H1 (cell line): Measurements from ENCODE around the gene AASDH. TPM values are rescaled to one million over a fixed set of nuclear protein-coding genes. Genes with fewer than 3 reads are reported as not detected.

Source experiments
- CTCF ChIA-PET: fragments of 300-600 bp; sonication (Branson Sonifier 250); formaldehyde crosslinking; loops from one replicate; lab custom pipeline; 2021; ENCODE audit not compliant: partially characterized antibody; lab: Charles Lee
- POLR2A ChIA-PET: fragments of 300-600 bp; sonication (Branson Sonifier 250); formaldehyde crosslinking; loops from one replicate; lab custom pipeline; 2021; ENCODE audit warnings: inconsistent platforms; ENCODE audit not compliant: partially characterized antibody; lab: Charles Lee
- DNase-seq, 2 experiments: peaks; one replicate each; pipeline versions ENCODE4 v3.0.0 to v3.0.0-alpha.2; 2010 to 2022; ENCODE audit warnings: low spot score in 2 of 2, low read depth in 1 of 2, mixed read lengths in 1 of 2
- FAIRE-seq: peaks from 2 replicates; lab custom pipeline; 2011; peaks lifted over from hg19 to GRCh38; lab: Jason Lieb, UNC
- H2AFZ ChIP-seq: 2 replicates; pipeline ENCODE4 v1.8.1; 2012; ENCODE audit warnings: low read length, inconsistent platforms
- H2AK5ac ChIP-seq: 2 replicates; pipeline ENCODE4 v1.6.1; 2013; ENCODE audit warnings: low read depth, low read length
- H2BK120ac ChIP-seq: replicated peaks from 2 replicates; pipeline ENCODE3; 2013; ENCODE audit warnings: low read depth, low read length, inconsistent platforms
- H2BK12ac ChIP-seq: 2 replicates; pipeline ENCODE4 v1.6.1; 2013; ENCODE audit warnings: low read depth, low read length
- H2BK15ac ChIP-seq: 2 replicates; pipeline ENCODE4 v1.6.1; 2013; ENCODE audit warnings: low read length
- H2BK20ac ChIP-seq: 2 replicates; pipeline ENCODE4 v1.6.1; 2013; ENCODE audit warnings: low read length
- H2BK5ac ChIP-seq: 2 replicates; pipeline ENCODE4 v1.6.1; 2013; ENCODE audit warnings: low read depth, low read length
- H3K14ac ChIP-seq: 2 replicates; pipeline ENCODE4 v1.6.1; 2013; ENCODE audit warnings: inconsistent platforms; ENCODE audit not compliant: insufficient read length
- H3K18ac ChIP-seq: 2 replicates; pipeline ENCODE4 v1.6.1; 2013; ENCODE audit warnings: low read length; ENCODE audit errors: extremely low read depth
- H3K23ac ChIP-seq: 2 replicates; pipeline ENCODE4 v1.6.1; 2013; ENCODE audit warnings: inconsistent platforms; ENCODE audit not compliant: insufficient read length
- H3K23me2 ChIP-seq: 2 replicates; pipeline ENCODE4 v1.6.1; 2013; ENCODE audit warnings: low read depth, low read length
- H3K27ac ChIP-seq: 2 replicates; pipeline ENCODE4 v1.6.1; 2011; ENCODE audit warnings: low read depth, low read length, inconsistent platforms
- H3K27me3 ChIP-seq, 4 experiments: replicated peaks in 1 of 4; 1 replicate in 1 of 4; 2 replicates in 3 of 4; pipeline versions ENCODE4 v1.6.1 to v1.8.1; 2011 to 2013; ENCODE audit warnings: low read length in 3 of 4, mild to moderate bottlenecking in 3 of 4, inconsistent platforms in 2 of 4, mixed read lengths in 2 of 4, moderate library complexity in 1 of 4; ENCODE audit not compliant: control insufficient read depth in 3 of 4, insufficient read depth in 3 of 4; ENCODE audit errors: extremely low read depth in 1 of 4
- H3K36me3 ChIP-seq, 4 experiments: 2 replicates each; pipeline versions ENCODE4 v1.6.1 to v1.8.1; 2011 to 2013; ENCODE audit warnings: mild to moderate bottlenecking in 4 of 4, low read length in 3 of 4, moderate library complexity in 2 of 4, control low read depth in 1 of 4, inconsistent platforms in 1 of 4; ENCODE audit not compliant: insufficient read depth in 4 of 4, control insufficient read depth in 2 of 4
- H3K4ac ChIP-seq: replicated peaks from 2 replicates; pipeline ENCODE3; 2013; ENCODE audit warnings: low read length, low read depth, mixed read lengths, inconsistent platforms; ENCODE audit not compliant: insufficient read length
- H3K4me1 ChIP-seq, 4 experiments: replicated peaks in 1 of 4; 1 replicate in 1 of 4; 2 replicates in 3 of 4; pipeline versions ENCODE4 v1.6.1 to v1.8.1; 2011 to 2013; ENCODE audit warnings: low read length in 3 of 4, inconsistent platforms in 2 of 4, mixed read lengths in 1 of 4; ENCODE audit not compliant: insufficient read depth in 4 of 4, control insufficient read depth in 3 of 4
- H3K4me2 ChIP-seq, 2 experiments: 2 replicates each; pipeline versions ENCODE4 v1.6.1 to v1.8.1; 2011 to 2013; ENCODE audit warnings: low read depth in 2 of 2, low read length in 2 of 2, control low read depth in 1 of 2, inconsistent platforms in 1 of 2, mild to moderate bottlenecking in 1 of 2; ENCODE audit not compliant: insufficient read depth in 1 of 2
- H3K4me3 ChIP-seq, 4 experiments: fragments of 200-600, 300-600 bp in 1 of 4; sonication (generic), shearing (Covaris generic), sonication (Bioruptor Twin) in 1 of 4; 2 replicates each; pipeline versions ENCODE4 v1.5.1 to v1.8.1; 2011 to 2016; ENCODE audit warnings: low read length in 4 of 4, low read depth in 3 of 4, control low read depth in 2 of 4, inconsistent platforms in 2 of 4, mild to moderate bottlenecking in 2 of 4, mixed read lengths in 1 of 4, moderate library complexity in 1 of 4; ENCODE audit not compliant: insufficient read depth in 2 of 4; ENCODE audit errors: extremely low read depth in 1 of 4
- H3K56ac ChIP-seq: replicated peaks from 2 replicates; pipeline ENCODE3; 2013; ENCODE audit warnings: low read depth, mild to moderate bottlenecking, mixed read lengths, low read length, inconsistent platforms; ENCODE audit not compliant: insufficient read length
- H3K79me1 ChIP-seq: 2 replicates; pipeline ENCODE4 v1.6.1; 2013; ENCODE audit warnings: low read depth, low read length, control low read depth
- H3K79me2 ChIP-seq, 2 experiments: 2 replicates each; pipeline versions ENCODE4 v1.6.1 to v1.8.1; 2012 to 2013; ENCODE audit warnings: low read length in 2 of 2, mild to moderate bottlenecking in 2 of 2, inconsistent platforms in 1 of 2; ENCODE audit not compliant: insufficient read depth in 2 of 2, control insufficient read depth in 1 of 2
- H3K9ac ChIP-seq, 4 experiments: replicated peaks in 1 of 4; 1 replicate in 1 of 4; 2 replicates in 3 of 4; pipeline versions ENCODE4 v1.6.1 to v1.8.1; 2011 to 2013; ENCODE audit warnings: low read depth in 3 of 4, low read length in 3 of 4, control low read depth in 2 of 4, mild to moderate bottlenecking in 2 of 4, moderate library complexity in 2 of 4, inconsistent platforms in 1 of 4; ENCODE audit errors: extremely low read depth in 1 of 4
- H3K9me3 ChIP-seq, 2 experiments: 2 replicates each; pipeline versions ENCODE4 v1.6.1 to v1.8.1; 2012 to 2013; ENCODE audit warnings: mild to moderate bottlenecking in 2 of 2, moderate library complexity in 2 of 2, control low read depth in 1 of 2, inconsistent platforms in 1 of 2, low read depth in 1 of 2, low read length in 1 of 2, mixed read lengths in 1 of 2; ENCODE audit not compliant: insufficient read depth in 2 of 2
- H4K20me1 ChIP-seq, 2 experiments: replicated peaks in 1 of 2; 2 replicates each; pipeline versions ENCODE3 to v1.8.1; 2011 to 2013; ENCODE audit warnings: inconsistent platforms in 2 of 2, low read length in 2 of 2, mild to moderate bottlenecking in 1 of 2; ENCODE audit not compliant: insufficient read depth in 2 of 2, control insufficient read depth in 1 of 2
- H4K5ac ChIP-seq: 2 replicates; pipeline ENCODE4 v1.6.1; 2013; ENCODE audit warnings: low read length, low read depth, mixed read lengths, inconsistent platforms; ENCODE audit not compliant: insufficient read length
- H4K8ac ChIP-seq: 2 replicates; pipeline ENCODE4 v1.8.0; 2013; ENCODE audit warnings: mild to moderate bottlenecking, moderate library complexity, low read length, inconsistent platforms; ENCODE audit not compliant: insufficient read depth; ENCODE audit errors: extremely low read depth
- H4K91ac ChIP-seq: replicated peaks from 2 replicates; pipeline ENCODE3; 2013; ENCODE audit warnings: low read length, mixed read lengths, inconsistent platforms; ENCODE audit not compliant: insufficient read length
- CBX8 ChIP-seq: fragments of 300-800, 300-1000 bp; sonication (generic); IDR thresholded peaks from 2 replicates; pipeline ENCODE4 v1.7.1; 2016; ENCODE audit warnings: low read depth, low read length, borderline replicate concordance
- JUND ChIP-seq: IDR thresholded peaks from 2 replicates; pipeline ENCODE4 v1.6.1; 2011; ENCODE audit warnings: mild to moderate bottlenecking, improper control_type of control experiment, low read length
- MAX ChIP-seq: IDR thresholded peaks from 2 replicates; pipeline ENCODE4 v1.6.1; 2012; ENCODE audit warnings: inconsistent platforms
- WGBS, 2 experiments: shearing (Covaris generic) in 1 of 2; methylation state at CpG; one replicate each; pipeline versions ENCODE4 v1.1.6 to v1.1.7; 2013 to 2015; ENCODE audit warnings: low lambda C conversion rate in 2 of 2, mixed read lengths in 2 of 2, inconsistent platforms in 1 of 2, low coverage in 1 of 2, missing lambda C conversion rate in 1 of 2; ENCODE audit not compliant: insufficient replicate concordance in 2 of 2, insufficient coverage in 1 of 2, insufficient read length in 1 of 2; ENCODE audit errors: extremely low coverage in 1 of 2, missing lambda C conversion rate in 1 of 2; 5-methylcytosine and 5-hydroxymethylcytosine counted together
- polyA plus RNA-seq, 7 experiments: library from polyadenylated mRNA; depleted of rRNA in 3 of 7; stranded (reverse) in 5 of 7; unstranded in 2 of 7; fragments of >200 nt in 5 of 7; fragments of 200-250 nt in 2 of 7; gene quantifications; 1 replicate in 5 of 7; 2 replicates in 1 of 7; 4 replicates in 1 of 7; pipeline versions ENCODE4 v1.2.1 to v1.2.3, GENCODE V29; 2011 to 2013; ENCODE audit warnings: missing spikeins in 2 of 7, mixed read lengths in 2 of 7
- total RNA-seq: library from RNA; stranded (reverse); fragmentation: NEBNext Ultra II Directional; extraction: Animal tissue kit (Norgen Biotek cat#: 25700); gene quantifications from 2 replicates; pipeline ENCODE4 v1.2.1, GENCODE V29; 2021

The AASDH gene
- total and polyA plus RNA-seq, 2 of the 8 experiments (the other 6 are each of a cell fraction or from before 2014, with no cell fraction given): 8.0 to 10.9 TPM

- Histone ChIP-seq H3K4me1 (no peaks in the 10 kb centered on the region), H3K4me3 (no peak overlapping the region), H3K79me2 (no peaks in the 10 kb centered on the region), H2BK15ac (no peak overlapping the region), H3K4ac (no peak overlapping the region), H4K8ac (no peak overlapping the region), H3K27me3 (no peaks in the 10 kb centered on the region), H2BK20ac (no peak overlapping the region), H2BK5ac (no peak overlapping the region), H3K79me1 (no peaks in the 10 kb centered on the region), H2AK5ac (no peak overlapping the region), H3K23me2 (no peaks in the 10 kb centered on the region), H3K4me2 (no peak overlapping the region), H3K56ac (no peak overlapping the region), H3K36me3 (peaks cover 0 to 9% (median 4%) of the 10 kb centered on the region in 4 experiments; a peak in 5 of 8 replicates), H3K23ac (no peak overlapping the region), H2AFZ (no peak overlapping the region), H3K9me3 (no peaks in the 10 kb centered on the region), H3K18ac (no peak overlapping the region), H2BK120ac (no peak overlapping the region), H3K14ac (no peak overlapping the region), H4K20me1 (no peaks in the 10 kb centered on the region), H4K5ac (no peak overlapping the region), H2BK12ac (no peak overlapping the region), H3K27ac (no peak overlapping the region), H3K9ac (no peak overlapping the region), H4K91ac (no peak overlapping the region)
- POLR2A ChIA-PET: no interaction called here
- CTCF ChIA-PET: no interaction called here
- no peak for FAIRE-seq
- no peak for DNase-seq
- 86% methylated on average over 1 of the region's 1 CpG; no CpG with 5 or more reads in 1 of the 2 experiments for WGBS, 2 experiments
- TF ChIP-seq MAX (no peak), CBX8 (no peak), JUND (no peak)
Measured at GRCh38 chr4:56321251-56321650, 66.0 kb downstream of the AASDH start.
